Activated T-helper 17 cell treated with anti-CD3 and anti-CD28 coated beads, Interleukin-2, amount 50 U/mL, for 72 hours (primary cell): ENCODE results near the gene NMRK1. TPM values are rescaled to one million over a fixed set of nuclear protein-coding genes. Genes with fewer than 3 reads are reported as not detected.

Experiments
- ATAC-seq: fragments of 150-1000 bp; cut with Tn5 transposase; replicated peaks from 2 replicates; pipeline ENCODE4 v1.10.0; 2021; ENCODE audit warnings: mild to moderate bottlenecking, moderate library complexity
- H3K27ac Mint-ChIP-seq: one replicate; pipeline ENCODE4 v1.8.0; 2022; ENCODE audit warnings: mixed read lengths
- H3K27me3 Mint-ChIP-seq: one replicate; pipeline ENCODE4 v1.8.0; 2022; ENCODE audit warnings: mixed read lengths
- H3K36me3 Mint-ChIP-seq: one replicate; pipeline ENCODE4 v1.8.0; 2022; ENCODE audit warnings: low read depth, mild to moderate bottlenecking, mixed read lengths
- H3K4me1 Mint-ChIP-seq: one replicate; pipeline ENCODE4 v1.8.0; 2022; ENCODE audit warnings: mixed read lengths
- H3K4me3 Mint-ChIP-seq: one replicate; pipeline ENCODE4 v1.8.0; 2022; ENCODE audit warnings: mild to moderate bottlenecking, mixed read lengths
- H3K9me3 Mint-ChIP-seq: one replicate; pipeline ENCODE4 v1.8.0; 2022; ENCODE audit warnings: mixed read lengths
- total RNA-seq, 2 donors: library from RNA; stranded (reverse); gene quantifications; one replicate each; pipeline ENCODE4 v1.2.3, GENCODE V29; 2022

NMRK1 gene
- total RNA-seq, 2 donors from 2014 or later: 39.6 to 51.5 TPM

DNA sequence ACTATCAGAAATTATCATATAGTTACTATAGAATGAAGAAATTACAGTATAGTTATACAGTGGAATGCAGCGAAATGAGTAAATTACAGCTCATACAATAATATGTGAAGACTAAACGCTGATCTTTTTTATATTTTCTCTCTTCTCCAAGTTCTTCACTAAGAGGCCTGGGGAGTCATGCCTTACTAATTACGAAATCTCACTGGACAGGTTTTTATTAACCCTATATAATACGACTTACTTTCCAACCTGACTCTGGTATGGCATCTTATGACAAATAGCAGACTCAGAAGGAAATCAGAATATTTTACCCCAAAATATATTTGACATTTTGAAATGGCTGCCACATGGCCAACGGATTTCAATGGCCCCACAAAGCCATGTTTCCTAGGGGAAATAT lies 68.9 kb downstream of the NMRK1 start:
- H3K9me3 Mint-ChIP-seq: no peaks in the 10 kb centered on the region
- no peak overlapping the region for H3K27ac Mint-ChIP-seq
- peaks cover 24% of the 10 kb centered on the region for H3K4me1 Mint-ChIP-seq
- peaks cover 44% of the 10 kb centered on the region for H3K36me3 Mint-ChIP-seq
- no peak overlapping the region for H3K4me3 Mint-ChIP-seq
- no peak for ATAC-seq
- H3K27me3 Mint-ChIP-seq: no peaks in the 10 kb centered on the region

DNA sequence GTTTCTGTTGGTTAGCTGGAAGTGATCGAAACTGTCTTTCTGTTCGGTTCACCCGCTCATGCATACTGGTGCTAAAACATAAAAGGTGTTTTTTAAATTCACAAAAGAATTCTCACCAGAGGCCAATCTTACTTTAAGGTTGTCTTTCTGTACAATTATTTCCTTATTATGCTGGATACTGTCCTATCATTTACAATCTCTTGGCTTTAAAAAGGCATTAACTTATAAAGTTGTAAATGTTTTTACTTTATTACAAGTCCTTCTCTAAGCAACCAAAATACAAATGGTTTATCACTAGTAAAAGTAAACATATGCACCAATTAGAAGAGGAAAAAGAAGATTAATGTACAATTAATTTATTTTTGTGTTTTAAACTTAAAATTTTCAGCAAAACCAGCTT lies 70.6 kb downstream of the NMRK1 start:
- ATAC-seq: no peak
- Mint-ChIP-seq H3K4me3 (no peak overlapping the region), H3K36me3 (peaks cover 54% of the 10 kb centered on the region), H3K4me1 (peaks cover 14% of the 10 kb centered on the region), H3K27ac (no peak overlapping the region), H3K9me3 (no peaks in the 10 kb centered on the region), H3K27me3 (no peaks in the 10 kb centered on the region)

DNA sequence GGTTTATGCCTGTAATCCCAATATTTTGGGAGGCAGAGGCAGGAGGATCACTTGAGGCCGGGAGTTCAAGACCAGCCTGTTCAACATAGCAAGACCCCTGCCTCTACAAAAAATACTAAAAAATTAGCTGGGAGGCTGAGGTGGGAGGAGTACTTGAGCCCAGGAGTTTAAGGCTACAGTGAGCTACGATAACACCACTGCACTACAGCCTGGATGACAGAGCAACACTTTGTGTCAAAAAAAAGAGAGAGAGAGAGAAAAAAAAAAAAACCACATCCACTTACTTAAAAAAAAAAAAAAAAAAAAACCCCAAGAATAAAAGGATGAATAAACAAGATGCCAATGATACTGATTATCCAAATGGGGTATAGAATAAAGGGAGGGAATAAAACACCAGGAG lies 74.2 kb downstream of the NMRK1 start:
- Mint-ChIP-seq H3K27me3 (no peaks in the 10 kb centered on the region), H3K4me1 (peaks cover 19% of the 10 kb centered on the region), H3K9me3 (no peaks in the 10 kb centered on the region), H3K27ac (no peak overlapping the region), H3K36me3 (peaks cover 64% of the 10 kb centered on the region), H3K4me3 (no peak overlapping the region)
- ATAC-seq: no peak

Other genes with a start within 250 kb of the NMRK1 start
- under 1 TPM; 0.02 to 0.19 TPM for gene TRPM6, start 200.2 kb downstream of the NMRK1 start, total RNA-seq
- 10 to 100 TPM; 10.4 to 21.3 TPM for gene C9orf40, start 135.2 kb downstream of the NMRK1 start, total RNA-seq
- gene CARNMT1, start 59.9 kb downstream of the NMRK1 start, total RNA-seq: 10 to 100 TPM; 26.8 to 39.1 TPM
- gene OSTF1, start 359 bp upstream of the NMRK1 start, total RNA-seq: 100 to 1,000 TPM; 131 to 217 TPM